ENCODE data around the gene ACOT13. TPM values are rescaled to one million over a fixed set of nuclear protein-coding genes. Genes with fewer than 3 reads are reported as not detected.
"Not testable (repeated sequence)": the region's sequence is repeated elsewhere in the genome, so short reads cannot be mapped to it uniquely, and the experiment has no call there.

ACOT13 gene
- total RNA-seq, 1 experiment from 2014 or later = 33.5 TPM

DNA sequence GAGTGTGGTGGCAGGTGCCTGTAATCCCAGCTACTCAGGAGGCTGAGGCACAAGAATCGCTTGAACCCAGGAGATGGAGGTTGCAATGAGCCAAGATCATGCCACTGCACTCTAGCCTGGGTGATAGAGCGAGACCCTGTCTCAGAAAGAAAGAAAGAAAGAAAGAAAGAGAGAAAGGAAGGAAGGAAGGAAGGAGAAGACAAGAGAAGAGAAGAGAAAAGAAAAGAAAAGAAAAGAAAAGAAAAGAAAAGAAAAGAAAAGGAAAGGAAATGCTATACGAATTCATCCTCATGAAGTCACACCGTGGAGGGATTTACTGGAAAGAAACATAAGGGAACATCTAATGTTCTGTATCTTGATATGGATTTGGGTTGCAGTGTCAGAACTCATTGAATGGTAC, 67.8 kb downstream of the ACOT13 start:
- not testable (repeated sequence) for H3K79me2 ChIP-seq (ENCODE audit: insufficient read depth, low read length)

DNA sequence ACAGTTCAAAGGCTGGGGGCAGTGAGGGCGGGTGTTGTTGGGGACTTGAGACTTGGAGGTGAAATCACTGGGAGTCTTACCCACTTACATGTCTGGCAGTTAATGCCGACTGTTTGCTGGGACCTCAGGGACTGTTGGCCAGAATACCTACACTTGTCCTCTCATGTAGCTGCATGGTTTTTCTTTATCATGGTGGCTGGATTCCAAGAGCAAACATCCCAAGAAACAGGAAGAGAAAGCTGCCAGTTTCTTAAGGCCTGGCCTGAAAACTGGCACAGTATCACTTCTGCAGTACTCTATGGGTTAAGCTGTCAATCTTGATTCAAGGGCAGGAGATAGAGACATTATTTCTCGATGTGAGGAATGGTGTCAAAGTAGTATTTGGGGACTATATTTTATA, 71.9 kb downstream of the ACOT13 start:
- Histone ChIP-seq H4K20me1 (ENCODE audit: insufficient read depth) (no peaks in the 10 kb centered on the region), H3K4me3 (replicated peaks in 1 of 2; ENCODE audit: low read depth in 1 of 2, low read length in 2 of 2) (no peak overlapping the region), H3K4me1 (ENCODE audit: control insufficient read depth in 1 of 2, insufficient read depth in 2 of 2, low read length in 2 of 2) (peaks cover 3 to 15% of the 10 kb centered on the region in 2 experiments; a peak in 3 of 4 replicates), H3K36me3 (ENCODE audit: control insufficient read depth in 1 of 2, insufficient read depth in 2 of 2, low read length in 2 of 2) (no peaks in the 10 kb centered on the region), H3K9me3 (ENCODE audit: control insufficient read depth in 1 of 2, insufficient read depth in 1 of 2, low read depth in 1 of 2, low read length in 2 of 2) (no peaks in the 10 kb centered on the region), H2AFZ (ENCODE audit: low read depth, low read length, poor library complexity, severe bottlenecking) (no peak overlapping the region), H3K4me2 (ENCODE audit: low read length) (no peak overlapping the region), H3K79me2 (ENCODE audit: insufficient read depth, low read length) (no peaks in the 10 kb centered on the region), H3K9me2 (ENCODE audit: insufficient read depth) (0 out of 2 replicates have a peak, but pooled peaks cover 3% of the 10 kb centered on the region), H3K27me3 (ENCODE audit: insufficient read depth, low read length) (no peaks in the 10 kb centered on the region), H3K27ac (ENCODE audit: low read depth, low read length) (no peak overlapping the region), H3K9ac (ENCODE audit: low read length) (no peak overlapping the region)
- TF ChIP-seq CBX3 (IDR thresholded peaks at IDR 0.05; ENCODE audit: low read depth) = no peak
- no peak for TF ChIP-seq POLR2AphosphoS5 (IDR thresholded peaks at IDR 0.05; ENCODE audit: low read depth, low read length)
- TF ChIP-seq, protein P1, sequence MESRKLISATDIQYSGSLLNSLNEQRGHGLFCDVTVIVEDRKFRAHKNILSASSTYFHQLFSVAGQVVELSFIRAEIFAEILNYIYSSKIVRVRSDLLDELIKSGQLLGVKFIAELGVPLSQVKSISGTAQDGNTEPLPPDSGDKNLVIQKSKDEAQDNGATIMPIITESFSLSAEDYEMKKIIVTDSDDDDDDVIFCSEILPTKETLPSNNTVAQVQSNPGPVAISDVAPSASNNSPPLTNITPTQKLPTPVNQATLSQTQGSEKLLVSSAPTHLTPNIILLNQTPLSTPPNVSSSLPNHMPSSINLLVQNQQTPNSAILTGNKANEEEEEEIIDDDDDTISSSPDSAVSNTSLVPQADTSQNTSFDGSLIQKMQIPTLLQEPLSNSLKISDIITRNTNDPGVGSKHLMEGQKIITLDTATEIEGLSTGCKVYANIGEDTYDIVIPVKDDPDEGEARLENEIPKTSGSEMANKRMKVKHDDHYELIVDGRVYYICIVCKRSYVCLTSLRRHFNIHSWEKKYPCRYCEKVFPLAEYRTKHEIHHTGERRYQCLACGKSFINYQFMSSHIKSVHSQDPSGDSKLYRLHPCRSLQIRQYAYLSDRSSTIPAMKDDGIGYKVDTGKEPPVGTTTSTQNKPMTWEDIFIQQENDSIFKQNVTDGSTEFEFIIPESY (IDR thresholded peaks at IDR 0.05; ENCODE audit: extremely low read depth, insufficient replicate concordance, low read length) = no peak
- no peak for TF ChIP-seq JUND (IDR thresholded peaks at IDR 0.05)
- TF ChIP-seq, protein P2, sequence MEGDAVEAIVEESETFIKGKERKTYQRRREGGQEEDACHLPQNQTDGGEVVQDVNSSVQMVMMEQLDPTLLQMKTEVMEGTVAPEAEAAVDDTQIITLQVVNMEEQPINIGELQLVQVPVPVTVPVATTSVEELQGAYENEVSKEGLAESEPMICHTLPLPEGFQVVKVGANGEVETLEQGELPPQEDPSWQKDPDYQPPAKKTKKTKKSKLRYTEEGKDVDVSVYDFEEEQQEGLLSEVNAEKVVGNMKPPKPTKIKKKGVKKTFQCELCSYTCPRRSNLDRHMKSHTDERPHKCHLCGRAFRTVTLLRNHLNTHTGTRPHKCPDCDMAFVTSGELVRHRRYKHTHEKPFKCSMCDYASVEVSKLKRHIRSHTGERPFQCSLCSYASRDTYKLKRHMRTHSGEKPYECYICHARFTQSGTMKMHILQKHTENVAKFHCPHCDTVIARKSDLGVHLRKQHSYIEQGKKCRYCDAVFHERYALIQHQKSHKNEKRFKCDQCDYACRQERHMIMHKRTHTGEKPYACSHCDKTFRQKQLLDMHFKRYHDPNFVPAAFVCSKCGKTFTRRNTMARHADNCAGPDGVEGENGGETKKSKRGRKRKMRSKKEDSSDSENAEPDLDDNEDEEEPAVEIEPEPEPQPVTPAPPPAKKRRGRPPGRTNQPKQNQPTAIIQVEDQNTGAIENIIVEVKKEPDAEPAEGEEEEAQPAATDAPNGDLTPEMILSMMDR (IDR thresholded peaks at IDR 0.05 in 2 of 3, conservative IDR thresholded peaks at IDR 0.05 in 1 of 3; ENCODE audit: borderline replicate concordance in 1 of 3, insufficient read depth in 1 of 3, low read depth in 2 of 3, low read length in 2 of 3) = no peak
- TF ChIP-seq FOSL1 (IDR thresholded peaks at IDR 0.05; ENCODE audit: low read depth) = no peak
- TF ChIP-seq, protein P3, sequence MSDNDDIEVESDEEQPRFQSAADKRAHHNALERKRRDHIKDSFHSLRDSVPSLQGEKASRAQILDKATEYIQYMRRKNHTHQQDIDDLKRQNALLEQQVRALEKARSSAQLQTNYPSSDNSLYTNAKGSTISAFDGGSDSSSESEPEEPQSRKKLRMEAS (IDR thresholded peaks at IDR 0.05) = no peak
- TF ChIP-seq EGR1 (IDR thresholded peaks at IDR 0.05; ENCODE audit: low read depth) = no peak
- TF ChIP-seq CEBPB (IDR thresholded peaks at IDR 0.05; ENCODE audit: low read depth) = no peak
- TF ChIP-seq, protein P4, sequence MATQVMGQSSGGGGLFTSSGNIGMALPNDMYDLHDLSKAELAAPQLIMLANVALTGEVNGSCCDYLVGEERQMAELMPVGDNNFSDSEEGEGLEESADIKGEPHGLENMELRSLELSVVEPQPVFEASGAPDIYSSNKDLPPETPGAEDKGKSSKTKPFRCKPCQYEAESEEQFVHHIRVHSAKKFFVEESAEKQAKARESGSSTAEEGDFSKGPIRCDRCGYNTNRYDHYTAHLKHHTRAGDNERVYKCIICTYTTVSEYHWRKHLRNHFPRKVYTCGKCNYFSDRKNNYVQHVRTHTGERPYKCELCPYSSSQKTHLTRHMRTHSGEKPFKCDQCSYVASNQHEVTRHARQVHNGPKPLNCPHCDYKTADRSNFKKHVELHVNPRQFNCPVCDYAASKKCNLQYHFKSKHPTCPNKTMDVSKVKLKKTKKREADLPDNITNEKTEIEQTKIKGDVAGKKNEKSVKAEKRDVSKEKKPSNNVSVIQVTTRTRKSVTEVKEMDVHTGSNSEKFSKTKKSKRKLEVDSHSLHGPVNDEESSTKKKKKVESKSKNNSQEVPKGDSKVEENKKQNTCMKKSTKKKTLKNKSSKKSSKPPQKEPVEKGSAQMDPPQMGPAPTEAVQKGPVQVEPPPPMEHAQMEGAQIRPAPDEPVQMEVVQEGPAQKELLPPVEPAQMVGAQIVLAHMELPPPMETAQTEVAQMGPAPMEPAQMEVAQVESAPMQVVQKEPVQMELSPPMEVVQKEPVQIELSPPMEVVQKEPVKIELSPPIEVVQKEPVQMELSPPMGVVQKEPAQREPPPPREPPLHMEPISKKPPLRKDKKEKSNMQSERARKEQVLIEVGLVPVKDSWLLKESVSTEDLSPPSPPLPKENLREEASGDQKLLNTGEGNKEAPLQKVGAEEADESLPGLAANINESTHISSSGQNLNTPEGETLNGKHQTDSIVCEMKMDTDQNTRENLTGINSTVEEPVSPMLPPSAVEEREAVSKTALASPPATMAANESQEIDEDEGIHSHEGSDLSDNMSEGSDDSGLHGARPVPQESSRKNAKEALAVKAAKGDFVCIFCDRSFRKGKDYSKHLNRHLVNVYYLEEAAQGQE (IDR thresholded peaks at IDR 0.05; ENCODE audit: low read depth) = no peak
- TF ChIP-seq POLR2A (IDR thresholded peaks at IDR 0.05; ENCODE audit: borderline replicate concordance, extremely low read depth, insufficient read depth, insufficient read length) = no peak
- TF ChIP-seq EZH2phosphoT487 (IDR thresholded peaks at IDR 0.05; ENCODE audit: borderline replicate concordance) = no peak
- no peak for TF ChIP-seq YY1 (IDR thresholded peaks at IDR 0.05; ENCODE audit: extremely low read depth, insufficient replicate concordance, low read depth, low read length)
- BruUV-seq (replicated peaks) = no TSS peak
- POLR2A ChIA-PET = no interaction called here
- CTCF ChIA-PET = no interaction called here
- RAD21 ChIA-PET (ENCODE audit: low non-redundant PET in 1 of 2, low total read pairs in 2 of 2, uncharacterized antibody in 2 of 2, unreplicated experiment in 2 of 2) = no interaction called here
- intact Hi-C loops (cut with micrococcal nuclease) = no loop called here
- DNase-seq (ENCODE audit: low read depth, low spot score) = no peak
- no peak for ATAC-seq

More for the DNA sequence above, 67.8 kb downstream of the ACOT13 start:
- ATAC-seq; CTCF ChIA-PET; RAD21 ChIA-PET (ENCODE audit: low non-redundant PET in 1 of 2, low total read pairs in 2 of 2, uncharacterized antibody in 2 of 2, unreplicated experiment in 2 of 2); H3K4me1 ChIP-seq (ENCODE audit: control insufficient read depth in 1 of 2, insufficient read depth in 2 of 2, low read length in 2 of 2); H3K27me3 ChIP-seq (ENCODE audit: insufficient read depth, low read length); H3K4me2 ChIP-seq (ENCODE audit: low read length); H4K20me1 ChIP-seq (ENCODE audit: insufficient read depth); H3K9me2 ChIP-seq (ENCODE audit: insufficient read depth); H2AFZ ChIP-seq (ENCODE audit: low read depth, low read length, poor library complexity, severe bottlenecking); intact Hi-C loops (cut with micrococcal nuclease); BruUV-seq (replicated peaks); H3K27ac ChIP-seq (ENCODE audit: low read depth, low read length); H3K9me3 ChIP-seq (ENCODE audit: control insufficient read depth in 1 of 2, insufficient read depth in 1 of 2, low read depth in 1 of 2, low read length in 2 of 2); H3K4me3 ChIP-seq (replicated peaks in 1 of 2; ENCODE audit: low read depth in 1 of 2, low read length in 2 of 2); DNase-seq (ENCODE audit: low read depth, low spot score); H3K9ac ChIP-seq (ENCODE audit: low read length); H3K36me3 ChIP-seq (ENCODE audit: control insufficient read depth in 1 of 2, insufficient read depth in 2 of 2, low read length in 2 of 2): not testable (repeated sequence)
- POLR2A ChIA-PET = interaction anchor here (1.7 kb wide), 1 partner anchor 9 kb away, joined by 5 read pairs; no protein-coding TSS in a partner anchor
